ENCODE data around the gene OR10H4.
"Not testable (repeated sequence)": the region's sequence is repeated elsewhere in the genome, so short reads cannot be mapped to it uniquely, and the experiment has no call there.

Gene OR10H4

GRCh38 chr19:15948223-15949058, at the start of gene OR10H4:
TSS of gene OR10H4 (plus strand) at chr19:15949008. CDS start at chr19:15949008, 0 bp downstream.
- DNase-seq, result no peak

GRCh38 chr19:15899561-15899960, 49.2 kb upstream of the OR10H4 start:
- not testable (repeated sequence) for DNase-seq

- not testable (repeated sequence) for DNase-seq
Observed at GRCh38 chr19:15900032-15900431, 48.8 kb upstream of the OR10H4 start.

GRCh38 chr19:15900504-15900903, 48.3 kb upstream of the OR10H4 start:
- no peak for DNase-seq

- no peak for DNase-seq
Observed at GRCh38 chr19:15902254-15902653, 46.6 kb upstream of the OR10H4 start.

- not testable (repeated sequence) for DNase-seq
Observed at GRCh38 chr19:15902898-15903297, 45.9 kb upstream of the OR10H4 start.

- no peak for DNase-seq
Observed at GRCh38 chr19:15905026-15905425, 43.8 kb upstream of the OR10H4 start.

- no peak for DNase-seq
Observed at GRCh38 chr19:15911599-15912235, 37.1 kb upstream of the OR10H4 start.

GRCh38 chr19:15913384-15913783, 35.4 kb upstream of the OR10H4 start:
- DNase-seq, result no peak

- DNase-seq, result no peak
Observed at GRCh38 chr19:15913830-15914229, 35.0 kb upstream of the OR10H4 start.

GRCh38 chr19:15915109-15915508, 33.7 kb upstream of the OR10H4 start:
- no peak for DNase-seq

- DNase-seq, result no peak
Observed at GRCh38 chr19:15919243-15919642, 29.6 kb upstream of the OR10H4 start.

GRCh38 chr19:15922021-15922420, 26.8 kb upstream of the OR10H4 start:
- no peak for DNase-seq

GRCh38 chr19:15923702-15924101, 25.1 kb upstream of the OR10H4 start:
- DNase-seq, result no peak

GRCh38 chr19:15926484-15926883, 22.3 kb upstream of the OR10H4 start:
- no peak for DNase-seq

GRCh38 chr19:15928321-15928720, 20.5 kb upstream of the OR10H4 start:
- no peak for DNase-seq

GRCh38 chr19:15933761-15934331, 15.0 kb upstream of the OR10H4 start:
- not testable (repeated sequence) for DNase-seq

- no peak for DNase-seq
Observed at GRCh38 chr19:15934332-15935078, 14.3 kb upstream of the OR10H4 start, which contains the start of gene CYP4F11. TSS of gene CYP4F11 (minus strand) at chr19:15934529. CDS start at chr19:15934408, 121 bp downstream.

GRCh38 chr19:15935167-15935702, 13.6 kb upstream of the OR10H4 start:
- no peak for DNase-seq

GRCh38 chr19:15936173-15936572, 12.6 kb upstream of the OR10H4 start:
- no peak for DNase-seq

GRCh38 chr19:15936950-15937349, 11.9 kb upstream of the OR10H4 start:
- no peak for DNase-seq

GRCh38 chr19:15937771-15938170, 11.0 kb upstream of the OR10H4 start:
- no peak for DNase-seq

- DNase-seq, result no peak
Observed at GRCh38 chr19:15944401-15944800, 4.4 kb upstream of the OR10H4 start.

All from activated CD4-positive, CD25-positive, alpha-beta regulatory T cell treated with anti-CD3 and anti-CD28 coated beads, Interleukin-2, amount 50 U/mL, for 72 hours (primary cell).